Loucy (cell line): ENCODE data around the gene IL6.

Experiments
- H2AFZ ChIP-seq: fragments of 200-600 bp; sonication (generic); 2 replicates; pipeline ENCODE4 v1.6.0; 2016; ENCODE audit warnings: antibody characterized with exemption, mild to moderate bottlenecking, low read length, moderate library complexity
- H3F3A ChIP-seq: fragments of 200-600 bp; 2 replicates; pipeline ENCODE4 v1.6.0; 2016; ENCODE audit warnings: antibody characterized with exemption, low read depth, mild to moderate bottlenecking
- H3K27me3 ChIP-seq: fragments of 200-600 bp; sonication (generic); 2 replicates; pipeline ENCODE4 v1.6.1; 2014; ENCODE audit warnings: low read length, mild to moderate bottlenecking; ENCODE audit not compliant: insufficient read depth, poor library complexity, severe bottlenecking
- H3K36me3 ChIP-seq: fragments of 200-600 bp; sonication (generic); 2 replicates; pipeline ENCODE4 v1.6.1; 2016; ENCODE audit warnings: low read length; ENCODE audit not compliant: insufficient read depth
- H3K4me1 ChIP-seq: fragments of 200-600 bp; sonication (generic); 2 replicates; pipeline ENCODE4 v1.5.1; 2014; ENCODE audit warnings: low read length, mild to moderate bottlenecking; ENCODE audit not compliant: insufficient read depth, poor library complexity, severe bottlenecking
- H3K4me2 ChIP-seq: fragments of 200-600 bp; sonication (generic); 2 replicates; pipeline ENCODE4 v1.6.0; 2014; ENCODE audit warnings: antibody characterized with exemption, low read length, low read depth, mild to moderate bottlenecking; ENCODE audit not compliant: poor library complexity, severe bottlenecking
- H3K4me3 ChIP-seq: fragments of 200-600 bp; sonication (generic); 2 replicates; pipeline ENCODE4 v1.5.1; 2014; ENCODE audit warnings: low read length, mild to moderate bottlenecking, mixed read lengths; ENCODE audit not compliant: poor library complexity, severe bottlenecking
- H3K79me2 ChIP-seq: fragments of 200-600 bp; sonication (generic); 2 replicates; pipeline ENCODE4 v1.6.1; 2014; ENCODE audit warnings: low read length; ENCODE audit not compliant: insufficient read depth
- H3K9ac ChIP-seq: fragments of 200-600 bp; sonication (generic); 2 replicates; pipeline ENCODE4 v1.6.0; 2014; ENCODE audit warnings: mild to moderate bottlenecking, low read depth, low read length, moderate library complexity; ENCODE audit not compliant: poor library complexity, severe bottlenecking
- H3K9me2 ChIP-seq: fragments of 200-600 bp; sonication (generic); replicated peaks from 2 replicates; pipeline ENCODE4 v1.6.1; 2016; ENCODE audit warnings: low read depth, low read length, mixed read lengths
- H3K9me3 ChIP-seq: fragments of 200-600 bp; sonication (generic); 2 replicates; pipeline ENCODE4 v1.6.1; 2014; ENCODE audit warnings: mild to moderate bottlenecking, antibody characterized with exemption, low read length, low read depth; ENCODE audit not compliant: insufficient read depth
- H4K20me1 ChIP-seq: fragments of 200-600 bp; sonication (generic); 2 replicates; pipeline ENCODE4 v1.6.0; 2014; ENCODE audit warnings: antibody characterized with exemption, low read length, mild to moderate bottlenecking; ENCODE audit not compliant: insufficient read depth, poor library complexity, severe bottlenecking
- CTCF ChIP-seq: fragments of 200-600 bp; sonication (generic); conservative IDR thresholded peaks from 2 replicates; pipeline ENCODE4 v1.5.1; 2014; ENCODE audit warnings: mild to moderate bottlenecking, antibody characterized with exemption, low read length
- EZH2phosphoT487 ChIP-seq: fragments of 200-600 bp; IDR thresholded peaks from 2 replicates; pipeline ENCODE4 v1.6.1; 2018; ENCODE audit warnings: antibody characterized with exemption, mild to moderate bottlenecking, moderate library complexity, borderline replicate concordance

The IL6 gene

GRCh38 chr7:22765609-22766008, 38.6 kb downstream of the IL6 start:
- Histone ChIP-seq H3K9ac (no peak overlapping the region), H4K20me1 (no peaks in the 10 kb centered on the region), H3K4me1 (no peaks in the 10 kb centered on the region), H3K27me3 (peaks cover 5% of the 10 kb centered on the region), H2AFZ (no peak overlapping the region), H3K79me2 (no peaks in the 10 kb centered on the region), H3K9me2 (no peaks in the 10 kb centered on the region), H3K9me3 (no peaks in the 10 kb centered on the region), H3K4me2 (no peak overlapping the region), H3K4me3 (no peak overlapping the region), H3K36me3 (no peaks in the 10 kb centered on the region), H3F3A (no peaks in the 10 kb centered on the region)
- no peak for TF ChIP-seq EZH2phosphoT487
- no peak for TF ChIP-seq CTCF

GRCh38 chr7:22771194-22771871, 44.3 kb downstream of the IL6 start:
- Histone ChIP-seq H3K4me2 (no peak overlapping the region), H3K9me3 (no peaks in the 10 kb centered on the region), H4K20me1 (no peaks in the 10 kb centered on the region), H3K27me3 (no peaks in the 10 kb centered on the region), H3K9me2 (no peaks in the 10 kb centered on the region), H3K9ac (no peak overlapping the region), H3F3A (no peaks in the 10 kb centered on the region), H2AFZ (no peak overlapping the region), H3K4me1 (no peaks in the 10 kb centered on the region), H3K36me3 (no peaks in the 10 kb centered on the region), H3K4me3 (no peak overlapping the region), H3K79me2 (no peaks in the 10 kb centered on the region)
- no peak for TF ChIP-seq EZH2phosphoT487
- no peak for TF ChIP-seq CTCF

GRCh38 chr7:22771872-22772228, 44.9 kb downstream of the IL6 start:
- Histone ChIP-seq H3K4me2 (no peak overlapping the region), H3K9ac (no peak overlapping the region), H3K9me3 (no peaks in the 10 kb centered on the region), H2AFZ (no peak overlapping the region), H3K27me3 (no peaks in the 10 kb centered on the region), H3K9me2 (no peaks in the 10 kb centered on the region), H4K20me1 (no peaks in the 10 kb centered on the region), H3K4me1 (no peaks in the 10 kb centered on the region), H3K4me3 (no peak overlapping the region), H3K36me3 (no peaks in the 10 kb centered on the region), H3F3A (no peaks in the 10 kb centered on the region), H3K79me2 (no peaks in the 10 kb centered on the region)
- TF ChIP-seq EZH2phosphoT487 (no peak), CTCF (no peak)
